IMR-90 (cell line): Measurements from ENCODE around the gene PSMD10. TPM values are rescaled to one million over a fixed set of nuclear protein-coding genes. Genes with fewer than 3 reads are reported as not detected.

Source experiments
- ATAC-seq: fragments of 200-7000 bp; cut with Tn5 transposase; 2 replicates; pipeline ENCODE4 v1.9.1; 2020; ENCODE audit warnings: low read depth, mild to moderate bottlenecking, moderate library complexity
- BruUV-seq: library from RNA; stranded (reverse); fragments of 400-500 nt; replicated peaks from 2 replicates; lab custom pipeline; 2021; lab: Mats Ljungman, UMichigan
- CTCF ChIA-PET: fragments of 300-600 bp; formaldehyde crosslinking; extraction: SDS; loops from one replicate; lab custom pipeline; 2021; ENCODE audit warnings: antibody characterized with exemption; lab: Yijun Ruan, JAX
- POLR2A ChIA-PET: fragments of 300-600 bp; sonication (Branson Sonifier 250); formaldehyde crosslinking; loops from one replicate; lab custom pipeline; 2022; ENCODE audit warnings: antibody characterized with exemption; ENCODE audit not compliant: unreplicated experiment; lab: Charles Lee
- DNase-seq: peaks from one replicate; pipeline ENCODE4 v3.0.0; 2013
- H2AFZ ChIP-seq: replicated peaks from 2 replicates; pipeline ENCODE3; 2013; ENCODE audit warnings: low read length, mild to moderate bottlenecking; ENCODE audit not compliant: poor library complexity
- H2AK5ac ChIP-seq: 2 replicates; pipeline ENCODE4 v1.6.1; 2013; ENCODE audit warnings: low read depth, low read length, inconsistent platforms
- H2AK9ac ChIP-seq: replicated peaks from 2 replicates; pipeline ENCODE3; 2013; ENCODE audit warnings: mild to moderate bottlenecking, low read depth, low read length, moderate library complexity; ENCODE audit not compliant: poor library complexity
- H2BK120ac ChIP-seq: 2 replicates; pipeline ENCODE4 v1.6.1; 2013; ENCODE audit warnings: low read depth, low read length, inconsistent platforms
- H2BK15ac ChIP-seq: 3 replicates; pipeline ENCODE4 v1.6.1; 2013; ENCODE audit warnings: low read depth, low read length, inconsistent platforms
- H2BK20ac ChIP-seq: 2 replicates; pipeline ENCODE4 v1.6.1; 2013; ENCODE audit warnings: low read depth, mild to moderate bottlenecking, inconsistent platforms, low read length, moderate library complexity
- H2BK5ac ChIP-seq: 2 replicates; pipeline ENCODE4 v1.6.1; 2013; ENCODE audit warnings: mild to moderate bottlenecking, low read depth, low read length, inconsistent platforms; ENCODE audit not compliant: poor library complexity, severe bottlenecking
- H3K14ac ChIP-seq: replicated peaks from 2 replicates; pipeline ENCODE4 v1.6.1; 2013; ENCODE audit warnings: low read depth, low read length, inconsistent platforms
- H3K18ac ChIP-seq: 2 replicates; pipeline ENCODE4 v1.6.1; 2013; ENCODE audit warnings: low read depth, low read length, control low read depth
- H3K23ac ChIP-seq: 2 replicates; pipeline ENCODE4 v1.6.1; 2013; ENCODE audit warnings: low read depth, low read length, inconsistent platforms
- H3K27ac ChIP-seq: 2 replicates; pipeline ENCODE4 v1.5.1; 2013; ENCODE audit warnings: mild to moderate bottlenecking, control low read depth, low read length; ENCODE audit not compliant: insufficient read depth
- H3K27me3 ChIP-seq: 2 replicates; pipeline ENCODE4 v1.6.1; 2013; ENCODE audit warnings: low read length; ENCODE audit not compliant: control insufficient read depth, insufficient read depth
- H3K36me3 ChIP-seq: 2 replicates; pipeline ENCODE4 v1.6.1; 2013; ENCODE audit warnings: low read length, mixed read lengths; ENCODE audit not compliant: control insufficient read depth, insufficient read depth
- H3K4ac ChIP-seq: 2 replicates; pipeline ENCODE4 v1.6.1; 2013; ENCODE audit warnings: low read depth, low read length, inconsistent platforms
- H3K4me1 ChIP-seq: 2 replicates; pipeline ENCODE4 v1.6.1; 2013; ENCODE audit warnings: low read length, mixed read lengths; ENCODE audit not compliant: control insufficient read depth, insufficient read depth
- H3K4me2 ChIP-seq: 2 replicates; pipeline ENCODE4 v1.6.1; 2013; ENCODE audit warnings: low read depth, mild to moderate bottlenecking, control low read depth, low read length, moderate library complexity
- H3K4me3 ChIP-seq: 2 replicates; pipeline ENCODE4 v1.5.1; 2013; ENCODE audit warnings: low read depth, mild to moderate bottlenecking, control low read depth, low read length, moderate library complexity; ENCODE audit not compliant: insufficient read depth
- H3K56ac ChIP-seq: 2 replicates; pipeline ENCODE4 v1.6.1; 2013; ENCODE audit warnings: low read length, inconsistent platforms; ENCODE audit not compliant: insufficient read depth; ENCODE audit errors: extremely low read depth
- H3K79me1 ChIP-seq, 2 experiments: 2 replicates each; pipeline ENCODE4 v1.6.1; 2013; ENCODE audit warnings: low read length in 2 of 2, inconsistent platforms in 1 of 2, low read depth in 1 of 2
- H3K9ac ChIP-seq: 2 replicates; pipeline ENCODE4 v1.6.1; 2013; ENCODE audit warnings: low read depth, low read length, control low read depth
- H3K9me1 ChIP-seq: 2 replicates; pipeline ENCODE4 v1.6.1; 2013; ENCODE audit warnings: low read length, inconsistent platforms; ENCODE audit not compliant: insufficient read depth
- H3K9me3 ChIP-seq: 2 replicates; pipeline ENCODE4 v1.6.1; 2013; ENCODE audit warnings: low read length; ENCODE audit not compliant: control insufficient read depth, insufficient read depth
- H4K20me1 ChIP-seq: 2 replicates; pipeline ENCODE4 v1.6.1; 2013; ENCODE audit warnings: low read length, inconsistent platforms; ENCODE audit not compliant: insufficient read depth
- H4K5ac ChIP-seq: 2 replicates; pipeline ENCODE4 v1.6.1; 2013; ENCODE audit warnings: mild to moderate bottlenecking, low read depth, low read length, control low read depth
- H4K8ac ChIP-seq, 2 experiments: 2 replicates each; pipeline ENCODE4 v1.6.1; 2013; ENCODE audit warnings: low read depth in 2 of 2, low read length in 2 of 2, control low read depth in 1 of 2, inconsistent platforms in 1 of 2
- H4K91ac ChIP-seq: 2 replicates; pipeline ENCODE4 v1.6.1; 2013; ENCODE audit warnings: low read depth, low read length, inconsistent platforms; ENCODE audit not compliant: insufficient read depth
- BHLHE40 ChIP-seq: fragments of 150-350 bp; IDR thresholded peaks from 2 replicates; pipeline ENCODE4 v1.6.1; 2016; ENCODE audit warnings: mild to moderate bottlenecking, low read depth, low read length
- CHD1 ChIP-seq: IDR thresholded peaks from 2 replicates; pipeline ENCODE4 v1.6.1; 2012; ENCODE audit warnings: low read depth, low read length, improper control_type of control experiment
- CTCF ChIP-seq: conservative IDR thresholded peaks from 2 replicates; pipeline ENCODE4 v1.5.1; 2012; ENCODE audit warnings: mild to moderate bottlenecking, low read depth, low read length, improper control_type of control experiment
- MAFK ChIP-seq: IDR thresholded peaks from 2 replicates; pipeline ENCODE4 v1.6.1; 2012; ENCODE audit warnings: low read depth, low read length, improper control_type of control experiment
- MXI1 ChIP-seq: IDR thresholded peaks from 2 replicates; pipeline ENCODE4 v1.6.1; 2012; ENCODE audit warnings: low read depth, mild to moderate bottlenecking, low read length, moderate library complexity, borderline replicate concordance
- POLR2A ChIP-seq: IDR thresholded peaks from 2 replicates; pipeline ENCODE4 v1.6.1; 2012; ENCODE audit warnings: mild to moderate bottlenecking, low read depth, low read length
- WGBS, 2 experiments: methylation state at CpG; one replicate each; pipeline versions ENCODE4 v1.1.5 to v1.1.7; 2013; ENCODE audit warnings: missing lambda C conversion rate in 2 of 2; ENCODE audit not compliant: insufficient read length in 1 of 2; ENCODE audit errors: extremely low coverage in 2 of 2; 5-methylcytosine and 5-hydroxymethylcytosine counted together
- dilution Hi-C: fragments of 300-500 bp; cut with HindIII; formaldehyde crosslinking; loops from one replicate; pipeline ENCODE4 v1.14.3; 2018; ENCODE audit warnings: low sequenced_read_pairs; ENCODE audit not compliant: unreplicated experiment
- in situ Hi-C: fragments of 300-500 bp; cut with MboI; formaldehyde crosslinking; loops from 3 replicates; pipeline ENCODE4 v1.14.3; 2019; ENCODE audit warnings: low sequenced_read_pairs, inconsistent platforms, mixed read lengths
- intact Hi-C: fragments of 100-400 bp; cut with micrococcal nuclease; formaldehyde crosslinking; loops from 2 replicates; pipeline ENCODE4 v1.10.0; 2022
- polyA plus RNA-seq, 3 experiments: library from polyadenylated mRNA; depleted of rRNA; stranded (reverse); fragments of >200 nt; gene quantifications; 2 replicates each; pipeline ENCODE4 v1.2.3, GENCODE V29; 2012; ENCODE audit warnings: low replicate concordance in 1 of 3
- total RNA-seq: library from RNA; depleted of rRNA; stranded (reverse); fragments of >200 nt; gene quantifications from 2 replicates; pipeline ENCODE4 v1.2.3, GENCODE V29; 2012
- TF ChIP-seq, protein P1 (sequence below): fragments of 150-350 bp; IDR thresholded peaks from 2 replicates; pipeline ENCODE4 v1.6.1; 2017; ENCODE audit warnings: mild to moderate bottlenecking, antibody characterized with exemption, low read length, low read depth

The PSMD10 gene
- total and polyA plus RNA-seq, 2 of the 4 experiments (the other 2 are of a cell fraction), result 62.0 to 122 TPM

- Histone ChIP-seq H3K4me3 (no peak overlapping the region), H3K56ac (no peak overlapping the region), H2BK120ac (no peak overlapping the region), H4K5ac (no peak overlapping the region), H2BK15ac (no peak overlapping the region), H3K36me3 (no peaks in the 10 kb centered on the region), H3K79me1 (no peaks in the 10 kb centered on the region), H3K9me3 (no peaks in the 10 kb centered on the region), H2AK5ac (no peak overlapping the region), H4K20me1 (no peaks in the 10 kb centered on the region), H3K4me2 (no peak overlapping the region), H4K91ac (no peak overlapping the region), H2AK9ac (no peak overlapping the region), H3K9me1 (no peaks in the 10 kb centered on the region), H2BK5ac (no peak overlapping the region), H2AFZ (no peak overlapping the region), H2BK20ac (no peak overlapping the region), H4K8ac (no peak overlapping the region), H3K9ac (no peak overlapping the region), H3K27ac (no peak overlapping the region), H3K14ac (no peak overlapping the region), H3K18ac (no peak overlapping the region), H3K27me3 (peaks cover 12% of the 10 kb centered on the region), H3K4ac (no peak overlapping the region), H3K4me1 (no peaks in the 10 kb centered on the region), H3K23ac (no peak overlapping the region)
- dilution Hi-C loops (no loop called here), in situ Hi-C loops (no loop called here), intact Hi-C loops (no loop called here)
- ChIA-PET POLR2A (no interaction called here), CTCF (no interaction called here)
- BruUV-seq, result no TSS peak
- ATAC-seq, result no peak
- TF ChIP-seq POLR2A, result no peak
- TF ChIP-seq CTCF, result no peak
- no peak for TF ChIP-seq CHD1
- TF ChIP-seq MAFK, result no peak
- no peak for TF ChIP-seq MXI1
- TF ChIP-seq BHLHE40, result no peak
- TF ChIP-seq, protein P1, sequence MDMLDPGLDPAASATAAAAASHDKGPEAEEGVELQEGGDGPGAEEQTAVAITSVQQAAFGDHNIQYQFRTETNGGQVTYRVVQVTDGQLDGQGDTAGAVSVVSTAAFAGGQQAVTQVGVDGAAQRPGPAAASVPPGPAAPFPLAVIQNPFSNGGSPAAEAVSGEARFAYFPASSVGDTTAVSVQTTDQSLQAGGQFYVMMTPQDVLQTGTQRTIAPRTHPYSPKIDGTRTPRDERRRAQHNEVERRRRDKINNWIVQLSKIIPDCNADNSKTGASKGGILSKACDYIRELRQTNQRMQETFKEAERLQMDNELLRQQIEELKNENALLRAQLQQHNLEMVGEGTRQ, result no peak
- no peak for DNase-seq
- WGBS, 2 experiments, result no CpG with 5 or more reads among the region's 1 CpG
These were observed 41.7 kb downstream of the PSMD10 start for GRCh38 chrX:108049649-108050048.
